NCI-H1105 treated with DMSO at 0.1 percent for 48 hours (cell line): Measurements from ENCODE around the gene MIAT.
"Not testable (repeated sequence)": the region's sequence is repeated elsewhere in the genome, so short reads cannot be mapped to it uniquely, and the experiment has no call there.

Source experiments
- DNase-seq: peaks from one replicate; lab custom pipeline; 2025; lab: John Stamatoyannopoulos, UW

The MIAT gene

GRCh38 chr22:26656891-26657851 is at the start of gene MIAT:
MIAT (plus strand) TSS chr22:26657588.
- peak; percentile 53 for DNase-seq

DNA sequence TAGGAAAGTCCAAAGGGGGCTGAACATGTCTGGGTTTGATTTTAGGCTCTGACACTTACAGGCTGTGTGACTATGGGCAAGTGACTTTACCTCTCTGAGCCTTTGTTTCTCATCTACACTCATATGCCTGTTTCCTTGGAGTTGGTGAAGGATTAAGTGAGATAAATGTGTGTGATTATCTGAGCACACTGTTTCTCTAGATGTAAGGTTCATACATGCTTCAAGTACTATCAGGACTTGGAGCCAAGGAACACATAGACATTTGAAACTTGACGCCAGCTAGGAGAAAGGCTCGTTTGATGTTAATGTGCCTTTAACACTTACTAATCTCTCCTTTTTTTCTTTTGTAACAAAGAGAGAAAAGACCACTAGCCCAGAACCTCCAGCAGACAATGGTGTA is 49.3 kb upstream of the MIAT start:
- DNase-seq = no peak

DNA sequence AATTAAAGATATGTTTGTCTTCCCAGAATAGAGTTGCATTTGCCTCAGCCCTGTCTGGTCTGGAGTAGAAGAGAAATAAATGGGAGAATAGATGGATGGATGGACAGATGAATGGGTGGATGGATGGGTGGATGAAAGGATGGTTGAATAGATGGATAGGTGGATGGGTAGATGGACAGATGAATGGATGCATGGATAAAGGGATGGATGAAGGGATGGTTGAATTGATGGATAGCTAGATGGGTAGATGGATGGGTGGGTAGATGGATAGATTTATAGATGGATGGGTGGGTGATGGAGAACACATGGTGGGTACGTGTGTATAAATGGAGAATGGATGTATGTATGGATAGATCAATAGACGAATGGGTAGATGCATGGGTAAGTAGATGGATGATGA is 48.1 kb upstream of the MIAT start:
- no peak for DNase-seq

- DNase-seq = no peak
Measured at GRCh38 chr22:26610072-26610958, 47.1 kb upstream of the MIAT start.

- no peak for DNase-seq
Measured at GRCh38 chr22:26610996-26611395, 46.4 kb upstream of the MIAT start.

DNA sequence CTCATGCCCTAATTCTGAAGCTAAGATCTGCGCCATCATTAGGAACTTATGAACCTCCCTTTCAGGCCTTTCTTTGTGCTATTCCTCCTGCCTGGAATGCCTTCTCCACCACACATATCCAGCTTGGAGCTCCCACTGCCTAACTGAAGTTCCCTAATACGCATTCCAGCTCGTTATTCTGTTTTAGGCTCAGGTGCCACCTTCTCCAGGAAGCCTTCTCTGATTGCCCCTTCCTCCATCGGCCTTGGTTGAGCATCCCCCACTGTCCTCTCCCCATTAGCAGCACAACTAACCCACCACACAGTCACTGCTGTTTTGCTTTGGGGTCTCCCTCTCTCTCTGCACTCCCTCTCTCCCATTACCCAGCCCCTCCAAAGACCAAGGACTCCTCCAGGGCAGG is 44.7 kb upstream of the MIAT start:
- DNase-seq = no peak

DNA sequence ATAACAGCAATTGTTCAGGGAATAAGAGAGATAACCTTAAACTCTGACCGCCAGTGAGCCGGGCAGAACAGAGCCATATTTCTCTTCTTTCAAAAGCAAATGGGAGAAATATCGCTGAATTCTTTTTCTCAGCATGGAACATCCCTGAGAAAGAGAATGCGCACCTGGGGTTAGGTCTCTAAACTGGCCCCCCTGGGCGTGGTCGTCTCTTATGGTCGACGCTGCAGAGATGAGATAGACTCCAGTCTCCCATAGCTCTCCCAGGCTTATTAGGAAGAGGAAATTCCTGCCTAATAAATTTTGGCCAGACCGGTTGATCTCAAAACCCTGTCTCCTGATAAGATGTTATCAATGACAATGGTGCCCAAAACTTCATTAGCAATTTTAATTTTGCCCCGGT is 43.6 kb upstream of the MIAT start:
- not testable (repeated sequence) for DNase-seq

DNA sequence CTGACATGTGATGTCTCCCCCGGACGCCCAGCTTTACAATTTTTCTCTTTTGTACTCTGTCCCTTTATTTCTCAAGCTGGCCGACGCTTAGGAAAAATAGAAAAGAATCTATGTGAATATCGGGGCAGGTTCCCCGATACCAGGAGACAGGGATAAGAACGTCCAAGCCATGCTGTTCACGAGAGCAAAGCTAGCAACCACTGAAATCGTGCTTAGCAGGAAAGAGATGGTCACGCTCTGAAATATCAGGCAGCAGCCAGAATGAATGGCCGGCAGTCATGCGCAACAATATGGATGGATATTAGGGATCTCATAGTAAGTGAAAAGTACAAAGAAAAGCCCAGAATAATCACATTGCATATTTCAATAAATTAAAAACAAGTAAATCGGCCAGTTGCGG is 43.1 kb upstream of the MIAT start:
- DNase-seq = no peak

- no peak for DNase-seq
Measured at GRCh38 chr22:26615149-26615548, 42.2 kb upstream of the MIAT start.

DNA sequence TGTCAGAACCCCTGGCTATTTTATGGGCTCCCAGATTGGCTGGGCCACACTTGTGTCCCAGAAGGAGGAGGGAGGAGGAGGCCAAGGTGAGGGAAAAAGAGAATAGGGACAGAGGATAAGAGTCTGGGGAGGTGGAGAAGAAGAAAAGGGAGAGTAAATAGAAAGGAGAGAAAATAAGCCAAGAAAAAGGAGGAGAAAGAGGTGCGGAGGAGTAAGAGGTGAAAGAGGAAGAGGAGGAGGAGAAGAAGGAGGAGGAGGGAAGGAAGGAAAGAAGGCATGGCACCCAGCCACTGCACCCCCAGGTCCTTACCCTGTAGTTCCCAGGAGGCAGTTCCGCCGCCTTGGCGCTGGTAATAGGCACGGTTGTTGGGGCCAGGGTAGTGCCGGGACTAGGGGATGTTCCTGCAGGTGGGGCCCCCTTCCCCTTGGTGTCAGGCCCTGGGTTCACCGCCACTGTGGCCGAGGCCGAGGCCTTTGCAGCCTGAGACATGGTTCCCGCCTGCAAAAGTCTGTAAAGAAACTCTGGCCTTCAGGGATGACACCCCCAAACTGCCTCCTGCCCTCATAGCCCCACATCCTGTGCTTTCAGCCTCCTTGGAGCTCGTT is 41.5 kb upstream of the MIAT start:
- DNase-seq = no peak

GRCh38 chr22:26616650-26617049 is 40.7 kb upstream of the MIAT start:
- no peak for DNase-seq

DNA sequence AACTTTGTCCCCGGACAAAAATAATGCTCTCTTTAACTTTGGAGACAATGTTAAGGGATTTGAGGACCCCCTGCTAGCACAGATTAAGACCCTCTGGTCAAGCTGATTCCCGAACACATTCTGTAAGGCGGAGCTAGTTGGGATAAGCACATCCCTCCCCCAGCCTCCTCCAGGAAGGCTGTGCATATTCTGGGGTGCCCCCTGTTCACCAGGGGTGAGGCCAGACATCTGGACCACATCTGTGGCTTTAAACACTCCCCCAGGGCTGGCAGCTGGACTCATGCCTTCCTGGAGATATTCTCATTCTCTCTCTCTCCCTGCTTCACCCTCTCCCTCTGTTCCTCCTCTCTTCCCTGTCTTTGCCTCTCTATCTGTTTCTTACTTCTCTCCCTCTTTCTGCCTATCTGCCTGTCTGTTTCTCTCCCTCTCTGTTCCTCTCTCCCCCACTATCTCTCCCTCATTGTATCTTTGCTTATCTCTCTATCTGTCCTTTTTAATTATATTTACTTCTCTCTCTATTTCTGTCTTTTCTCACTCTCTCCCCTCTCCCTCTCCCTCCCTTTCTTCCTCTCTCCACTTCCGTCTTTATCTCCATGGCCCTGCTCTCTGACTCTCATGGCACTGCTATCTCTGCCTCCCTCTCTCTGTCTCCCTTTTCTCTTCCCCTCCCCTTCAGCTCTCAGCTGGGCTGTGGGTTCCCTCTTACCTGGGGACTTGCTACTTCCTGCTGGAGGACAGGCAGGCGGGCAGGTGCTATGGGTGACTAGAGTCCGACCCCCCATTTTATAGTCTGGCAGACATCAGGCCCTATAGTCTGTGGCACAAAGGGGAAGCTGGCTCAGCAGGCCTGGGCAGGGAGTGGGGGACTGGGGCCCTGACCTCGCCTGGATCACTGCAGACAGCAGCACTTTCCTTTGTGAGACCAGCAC is 39.9 kb upstream of the MIAT start, which contains the start of gene CRYBB1:
Gene CRYBB1, minus strand, starts transcription at position 757 of the 929 bp plus-strand sequence. CDS start 1,708 bp downstream, outside the sequence.
- DNase-seq = no peak

DNA sequence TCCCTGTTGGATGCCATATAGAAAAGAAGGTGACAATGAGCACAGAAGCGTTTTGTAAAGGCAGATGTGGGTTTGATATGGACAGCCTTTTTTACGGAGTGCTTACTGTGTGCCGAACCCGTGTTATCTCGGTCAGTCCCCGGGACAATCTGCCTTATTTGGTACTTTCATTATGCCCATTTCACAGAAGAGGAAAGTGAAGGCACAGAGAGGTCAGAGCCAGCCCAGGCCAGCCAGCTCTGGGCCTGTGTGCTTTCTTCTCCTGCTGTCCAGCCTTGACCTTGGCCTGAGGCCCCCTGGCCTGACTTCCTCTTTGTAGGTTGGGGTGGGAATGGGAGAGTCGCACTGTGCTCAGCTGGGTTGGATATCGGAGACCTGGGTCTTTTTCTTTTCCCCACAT is 38.9 kb upstream of the MIAT start:
- DNase-seq = no peak

DNA sequence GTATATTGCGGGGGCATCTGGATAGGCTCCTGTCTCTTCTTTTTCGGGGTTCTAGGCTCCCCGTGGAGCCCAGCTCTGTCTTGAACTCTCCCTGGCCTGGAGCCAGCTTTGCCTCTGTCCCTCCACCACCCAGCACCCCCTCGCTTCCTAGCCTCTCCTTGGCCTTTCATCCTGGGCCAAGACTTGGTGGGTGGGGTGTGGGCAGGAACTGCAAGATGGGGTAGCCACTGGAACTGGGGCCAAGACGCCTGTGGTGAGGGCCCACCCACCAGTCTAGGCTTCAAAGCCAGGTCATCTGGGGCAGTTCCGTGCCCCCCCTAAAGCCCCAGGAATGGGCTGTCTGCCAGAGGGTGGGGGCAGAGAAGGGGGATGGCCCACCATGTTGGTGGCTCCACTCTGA is 37.9 kb upstream of the MIAT start:
- no peak for DNase-seq

DNA sequence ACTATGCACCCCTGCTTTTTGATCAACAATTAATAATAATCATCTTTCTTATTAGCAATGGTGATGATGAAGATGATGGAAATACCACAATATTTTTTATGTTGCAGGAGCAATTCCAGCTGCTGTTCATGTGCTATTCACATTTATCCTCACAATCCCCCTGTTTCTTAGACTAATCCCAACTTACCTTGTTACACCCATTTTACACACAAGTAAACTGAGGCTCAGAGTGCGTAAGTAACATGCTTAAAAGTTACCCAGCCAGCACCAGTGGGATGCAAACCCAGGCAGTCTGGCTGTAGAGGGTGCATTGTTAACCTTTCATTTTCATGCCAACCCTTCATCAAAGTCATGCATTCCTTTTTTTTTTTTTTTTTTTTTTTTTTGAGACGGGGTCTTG is 37.2 kb upstream of the MIAT start:
- DNase-seq = no peak

GRCh38 chr22:26621663-26622062 is 35.7 kb upstream of the MIAT start, which contains the start of gene CRYBA4:
CRYBA4 (plus strand) TSS chr22:26621963; CDS start chr22:26622597, 634 bp downstream.
- no peak for DNase-seq

GRCh38 chr22:26623984-26624383 is 33.4 kb upstream of the MIAT start:
- DNase-seq = no peak

GRCh38 chr22:26624803-26625202 is 32.6 kb upstream of the MIAT start:
- no peak for DNase-seq

GRCh38 chr22:26629988-26630761 is 27.2 kb upstream of the MIAT start:
- no peak for DNase-seq

- no peak for DNase-seq
Measured at GRCh38 chr22:26631282-26631681, 26.1 kb upstream of the MIAT start.
